WERI-Rb-1 (cell line): ENCODE data around the gene NAMPT.

ENCODE experiments used
- DNase-seq: peaks from one replicate; pipeline ENCODE4 v3.0.0-alpha.2; 2020
- H3K27ac ChIP-seq: fragments of 250-450 bp; sonication (Bioruptor Pico); 2 replicates; pipeline ENCODE4 v1.5.1; 2020; ENCODE audit warnings: mild to moderate bottlenecking, moderate library complexity
- H3K27me3 ChIP-seq: fragments of 250-450 bp; sonication (Bioruptor Pico); 2 replicates; pipeline ENCODE4 v1.5.1; 2021; ENCODE audit warnings: mild to moderate bottlenecking, low read depth, moderate library complexity; ENCODE audit not compliant: insufficient read depth, severe bottlenecking
- H3K36me3 ChIP-seq: fragments of 250-450 bp; sonication (Bioruptor Pico); 2 replicates; pipeline ENCODE4 v1.5.1; 2020; ENCODE audit warnings: mild to moderate bottlenecking, moderate library complexity
- H3K4me3 ChIP-seq: 2 replicates; pipeline ENCODE4 v1.5.1; 2011; ENCODE audit warnings: low read depth, mild to moderate bottlenecking, control low read depth, low read length
- H3K9me3 ChIP-seq: fragments of 250-450 bp; sonication (Bioruptor Pico); 2 replicates; pipeline ENCODE4 v1.5.1; 2021; ENCODE audit warnings: mild to moderate bottlenecking, moderate library complexity; ENCODE audit not compliant: severe bottlenecking
- CTCF ChIP-seq: IDR thresholded peaks from 2 replicates; pipeline ENCODE4 v1.5.1; 2011; ENCODE audit warnings: low read depth, mild to moderate bottlenecking, control low read depth, inconsistent platforms, low read length

The NAMPT gene

GRCh38 chr7:106231856-106232490 is 52.8 kb downstream of the NAMPT start:
- Histone ChIP-seq H3K4me3 (no peak overlapping the region), H3K36me3 (no peaks in the 10 kb centered on the region), H3K27ac (no peak overlapping the region), H3K27me3 (no peaks in the 10 kb centered on the region), H3K9me3 (no peaks in the 10 kb centered on the region)
- no peak for DNase-seq
- TF ChIP-seq CTCF, result no peak

- no peaks in the 10 kb centered on the region for H3K27me3 ChIP-seq
- TF ChIP-seq CTCF, result no peak
- no peaks in the 10 kb centered on the region for H3K9me3 ChIP-seq
- no peak overlapping the region for H3K4me3 ChIP-seq
- H3K36me3 ChIP-seq, result no peaks in the 10 kb centered on the region
- H3K27ac ChIP-seq, result no peak overlapping the region
- no peak for DNase-seq
These were observed 58.9 kb downstream of the NAMPT start for GRCh38 chr7:106225856-106226255.

- H3K27me3 ChIP-seq, result no peaks in the 10 kb centered on the region
- no peak overlapping the region for H3K4me3 ChIP-seq
- H3K9me3 ChIP-seq, result no peaks in the 10 kb centered on the region
- TF ChIP-seq CTCF, result no peak
- no peaks in the 10 kb centered on the region for H3K36me3 ChIP-seq
- H3K27ac ChIP-seq, result no peak overlapping the region
- DNase-seq, result no peak
These were observed 60.0 kb downstream of the NAMPT start for GRCh38 chr7:106224797-106225196.

GRCh38 chr7:106223156-106223555 is 61.6 kb downstream of the NAMPT start:
- Histone ChIP-seq H3K4me3 (no peak overlapping the region), H3K36me3 (no peaks in the 10 kb centered on the region), H3K27ac (no peak overlapping the region), H3K9me3 (no peaks in the 10 kb centered on the region), H3K27me3 (no peaks in the 10 kb centered on the region)
- DNase-seq, result no peak
- TF ChIP-seq CTCF, result no peak

- H3K36me3 ChIP-seq, result no peaks in the 10 kb centered on the region
- no peak overlapping the region for H3K27ac ChIP-seq
- no peak overlapping the region for H3K4me3 ChIP-seq
- TF ChIP-seq CTCF, result no peak
- no peaks in the 10 kb centered on the region for H3K9me3 ChIP-seq
- DNase-seq, result no peak
- H3K27me3 ChIP-seq, result no peaks in the 10 kb centered on the region
These were observed 62.2 kb downstream of the NAMPT start for GRCh38 chr7:106222545-106222944.

GRCh38 chr7:106220307-106220706 is 64.5 kb downstream of the NAMPT start:
- Histone ChIP-seq H3K9me3 (no peaks in the 10 kb centered on the region), H3K27ac (no peak overlapping the region), H3K27me3 (no peaks in the 10 kb centered on the region), H3K36me3 (no peaks in the 10 kb centered on the region), H3K4me3 (no peak overlapping the region)
- no peak for DNase-seq
- TF ChIP-seq CTCF, result no peak
